Measurements from ENCODE around the gene PSMC3IP. TPM values are rescaled to one million over a fixed set of nuclear protein-coding genes. Genes with fewer than 3 reads are reported as not detected.

The PSMC3IP gene
- total RNA-seq, 1 experiment from 2014 or later: 37.4 TPM

- no peaks in the 10 kb centered on the region for H3K79me2 ChIP-seq (ENCODE audit: insufficient read depth, low read length)
- H3K4me1 ChIP-seq (ENCODE audit: insufficient read depth, low read length): no peaks in the 10 kb centered on the region
- no peak overlapping the region for H3K9ac ChIP-seq (ENCODE audit: extremely low read depth, insufficient read length, low read length)
- no peaks in the 10 kb centered on the region for H3K27me3 ChIP-seq (ENCODE audit: insufficient read depth, low read length)
- H3K14ac ChIP-seq (ENCODE audit: insufficient read depth, low read length): no peak overlapping the region
- Mint-ChIP-seq H3K4me1 (no peaks in the 10 kb centered on the region), H3K27me3 (ENCODE audit: low read depth) (no peaks in the 10 kb centered on the region), H3K9me3 (no peaks in the 10 kb centered on the region), H3K4me3 (no peak overlapping the region), H3K27ac (no peak overlapping the region; a peak in 1 of 7 replicates), H3K36me3 (ENCODE audit: insufficient read depth in 1 of 3, low read depth in 3 of 3) (peaks cover 18 to 85% (median 64%) of the 10 kb centered on the region in 3 experiments; a peak in 6 of 7 replicates)
- H2BK20ac ChIP-seq (ENCODE audit: low read depth, low read length, poor library complexity, severe bottlenecking): no peak overlapping the region
- no peak overlapping the region for H2AK5ac ChIP-seq (ENCODE audit: insufficient read length, low read length)
- no peak overlapping the region for H4K5ac ChIP-seq (ENCODE audit: insufficient read length, low read depth, low read length)
- no peak for TF ChIP-seq CTCF (conservative IDR thresholded peaks at IDR 0.05)
- no peak overlapping the region for H3K4ac ChIP-seq (ENCODE audit: low read depth, low read length)
- no peak overlapping the region for H4K8ac ChIP-seq (replicated peaks; ENCODE audit: insufficient read length, low read depth, low read length)
- WGBS (ENCODE audit: extremely low coverage, insufficient read length, low lambda C conversion rate): no CpG with 5 or more reads among the region's 1 CpG
- H3T11ph ChIP-seq (ENCODE audit: low read length): no peak overlapping the region
- H3K9me3 ChIP-seq (ENCODE audit: control insufficient read depth, low read depth, low read length): no peaks in the 10 kb centered on the region
- no peaks in the 10 kb centered on the region for H3K23me2 ChIP-seq (ENCODE audit: insufficient read length, low read depth, low read length, poor library complexity, severe bottlenecking)
- H3K23ac ChIP-seq (ENCODE audit: insufficient read length, low read depth, low read length): no peak overlapping the region
- H3K56ac ChIP-seq (ENCODE audit: insufficient read length, low read depth, low read length): no peak overlapping the region
- H2AFZ ChIP-seq (ENCODE audit: low read length): no peak overlapping the region
- H2BK12ac ChIP-seq (ENCODE audit: insufficient read length, low read depth, low read length): no peak overlapping the region
- H3K4me2 ChIP-seq (ENCODE audit: insufficient read depth, insufficient read length, low read length): no peak overlapping the region
- H4K91ac ChIP-seq (ENCODE audit: insufficient read length, low read depth, low read length): no peak overlapping the region
- H3K18ac ChIP-seq (ENCODE audit: insufficient read length, low read depth, low read length): no peak overlapping the region
- no peak overlapping the region for H2BK120ac ChIP-seq (ENCODE audit: low read depth, low read length, poor library complexity, severe bottlenecking)
- H4K20me1 ChIP-seq (ENCODE audit: control insufficient read depth, insufficient read depth, insufficient read length): no peaks in the 10 kb centered on the region
- no peak for DNase-seq
- no peaks in the 10 kb centered on the region for H3K79me1 ChIP-seq (ENCODE audit: insufficient read depth, low read depth, low read length, poor library complexity, severe bottlenecking)
- H2BK5ac ChIP-seq (ENCODE audit: insufficient read length, low read length): no peak overlapping the region
- H3K27ac ChIP-seq (ENCODE audit: insufficient read length, low read depth, low read length): no peak overlapping the region
- H2BK15ac ChIP-seq (ENCODE audit: low read depth, low read length): no peak overlapping the region
Measured at GRCh38 chr17:42585353-42585752, 7.8 kb upstream of the PSMC3IP start.
